ENCODE measurements around the gene C9orf153.

- TF ChIP-seq CTCF (IDR thresholded peaks at IDR 0.05) (no peak), POLR2A (IDR thresholded peaks at IDR 0.05) (no peak)
Observed at GRCh38 chr9:86184138-86184524, 75.3 kb downstream of the C9orf153 start.

All from testis (tissue), 2 donors.